AG09319 (cell line): ENCODE results near the gene CRISPLD2.

Experiments
- DNase-seq: peaks from one replicate; pipeline ENCODE4 v3.0.0-alpha.2; 2010; ENCODE audit warnings: low read depth; ENCODE audit errors: extremely low read depth
- CTCF ChIP-seq: IDR thresholded peaks from 2 replicates; pipeline ENCODE4 v1.5.1; 2011; ENCODE audit warnings: low read depth, mild to moderate bottlenecking, inconsistent platforms, low read length, moderate library complexity

CRISPLD2 gene

DNA sequence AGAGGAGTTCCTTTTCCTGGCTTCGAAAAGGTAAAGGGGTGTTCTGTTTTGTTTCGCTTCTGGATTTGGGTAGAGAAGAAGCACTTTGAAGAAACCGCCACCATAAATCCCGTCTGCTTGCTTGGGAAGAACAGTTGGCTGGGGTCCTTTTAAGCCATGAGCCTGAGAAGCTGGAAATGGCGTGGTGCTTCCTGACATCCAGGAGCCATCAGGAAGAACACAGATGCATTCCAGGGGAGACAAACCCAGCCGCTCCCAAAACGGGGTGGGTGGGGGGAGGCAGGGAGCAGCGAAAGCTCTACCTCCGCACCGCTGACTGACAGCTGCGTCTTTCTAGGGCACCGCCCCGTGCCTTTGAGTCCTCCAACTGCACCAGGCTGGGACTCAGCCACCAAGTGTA lies 99.9 kb downstream of the CRISPLD2 start:
- no peak for TF ChIP-seq CTCF
- no peak for DNase-seq

GRCh38 chr16:84920333-84920732 lies 100.5 kb downstream of the CRISPLD2 start:
- TF ChIP-seq CTCF: no peak
- DNase-seq: no peak

- DNase-seq: no peak
- no peak for TF ChIP-seq CTCF
Observed at GRCh38 chr16:84922351-84923120, 102.8 kb downstream of the CRISPLD2 start.

DNA sequence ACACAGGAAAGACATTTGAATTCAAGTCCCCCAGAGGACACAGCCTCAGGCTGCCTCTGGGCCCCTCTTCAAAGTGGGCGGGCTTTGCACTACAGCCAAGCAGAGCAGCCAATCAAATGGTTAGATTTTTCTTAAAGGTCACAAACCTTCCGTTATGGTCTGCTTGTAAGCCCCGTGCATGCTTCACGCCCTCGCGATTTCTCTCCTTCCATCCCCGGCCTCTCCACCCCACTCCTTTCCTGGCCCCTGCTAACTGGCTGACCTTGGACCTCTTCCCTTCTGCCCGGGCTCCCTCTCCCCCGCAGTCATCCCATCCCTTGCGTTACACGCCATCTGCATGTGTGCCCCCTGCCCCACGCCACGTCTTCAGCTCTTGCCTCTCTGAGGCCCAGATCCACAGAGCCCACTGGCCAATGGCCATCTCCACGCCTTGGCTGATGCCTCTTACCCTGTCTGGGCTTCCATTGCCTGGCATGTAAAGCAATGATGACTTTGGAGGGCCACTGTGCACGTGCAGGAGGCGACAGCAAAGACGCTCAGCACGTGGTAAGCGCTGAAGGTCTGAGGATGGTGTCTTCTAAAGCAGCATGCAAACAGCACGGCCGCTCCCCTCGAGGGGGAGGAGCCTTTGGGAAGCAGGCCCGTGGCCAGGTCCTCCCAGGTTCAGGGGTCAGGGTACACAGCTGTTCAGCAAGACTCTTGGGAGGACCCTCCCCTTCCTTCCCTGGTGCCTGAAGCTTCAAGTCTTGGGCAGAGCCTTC lies 104.7 kb downstream of the CRISPLD2 start:
- no peak for TF ChIP-seq CTCF
- no peak for DNase-seq

DNA sequence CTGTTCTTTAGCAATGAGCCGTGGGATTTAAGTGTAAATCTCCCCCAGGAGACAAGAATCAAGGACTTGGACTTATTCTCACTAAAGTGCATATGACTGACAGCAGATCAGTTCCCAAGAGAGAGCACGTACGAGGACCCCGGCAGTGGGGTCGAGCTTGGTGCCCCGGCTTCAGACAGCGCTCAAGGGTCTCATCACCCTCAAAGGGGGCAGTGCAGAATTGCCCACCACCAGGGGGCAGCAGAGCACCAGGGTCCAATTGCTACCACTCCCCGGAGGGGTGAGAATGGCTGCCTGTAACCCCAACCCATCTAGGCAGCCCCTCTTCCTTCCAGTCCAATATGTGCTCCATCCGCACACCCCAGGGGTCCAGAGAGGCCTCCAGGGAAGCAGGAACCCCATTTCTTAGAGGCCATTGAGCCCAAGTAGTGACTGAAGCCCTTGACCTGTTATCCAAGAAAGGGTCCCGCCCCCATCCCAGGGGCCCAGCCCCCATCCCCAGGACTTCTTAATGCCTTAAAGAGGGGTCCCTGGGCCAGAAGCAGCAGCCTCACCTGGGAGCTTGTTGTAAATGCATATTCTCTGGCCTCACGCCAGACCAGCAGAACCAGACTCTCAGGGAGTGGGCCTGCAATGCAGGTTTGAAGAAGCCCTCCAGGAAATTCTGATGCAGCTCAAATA lies 105.4 kb downstream of the CRISPLD2 start:
- DNase-seq: no peak
- TF ChIP-seq CTCF: peak; percentile 81

DNA sequence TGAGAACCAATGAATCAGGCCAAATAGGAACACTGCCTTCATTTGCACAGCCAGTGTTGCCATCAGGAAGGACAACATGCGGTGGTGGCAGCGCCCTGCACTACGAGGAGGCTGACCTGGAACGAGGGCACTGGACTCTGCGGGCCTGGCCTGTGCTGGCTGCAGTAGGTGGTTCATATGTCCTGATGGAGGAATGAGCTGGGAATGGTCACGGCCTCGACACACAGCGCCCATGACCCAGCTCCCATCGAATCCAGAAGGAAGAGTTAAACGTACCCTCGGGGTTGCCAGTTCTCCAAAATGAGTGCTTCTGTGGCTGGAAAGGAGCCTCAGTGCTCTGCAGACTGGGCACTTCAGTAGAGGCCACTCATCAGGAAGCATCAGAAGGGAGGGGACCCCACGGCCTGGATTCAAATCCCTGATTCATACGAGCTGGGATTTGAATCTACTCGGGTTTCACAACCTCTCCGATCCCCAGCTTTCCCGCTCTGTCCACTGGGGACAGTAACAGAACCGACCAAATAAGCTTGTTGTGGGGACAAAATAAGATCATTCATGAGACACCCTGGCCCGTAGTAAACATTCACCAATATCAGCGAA lies 106.1 kb downstream of the CRISPLD2 start:
- TF ChIP-seq CTCF: no peak
- no peak for DNase-seq
